Hypothalamus (tissue), 51 donors: ENCODE measurements around the gene THRSP.
A peak's percentile ranks its signal among the peaks of the same experiment; 100 is the strongest.
"Not testable (repeated sequence)": the region's sequence is repeated elsewhere in the genome, so short reads cannot be mapped to it uniquely, and the experiment has no call there.

Source experiments
- DNase-seq, 51 donors: peaks; one replicate each; lab custom pipeline; 2025; lab: John Stamatoyannopoulos, UW

Gene THRSP

DNA sequence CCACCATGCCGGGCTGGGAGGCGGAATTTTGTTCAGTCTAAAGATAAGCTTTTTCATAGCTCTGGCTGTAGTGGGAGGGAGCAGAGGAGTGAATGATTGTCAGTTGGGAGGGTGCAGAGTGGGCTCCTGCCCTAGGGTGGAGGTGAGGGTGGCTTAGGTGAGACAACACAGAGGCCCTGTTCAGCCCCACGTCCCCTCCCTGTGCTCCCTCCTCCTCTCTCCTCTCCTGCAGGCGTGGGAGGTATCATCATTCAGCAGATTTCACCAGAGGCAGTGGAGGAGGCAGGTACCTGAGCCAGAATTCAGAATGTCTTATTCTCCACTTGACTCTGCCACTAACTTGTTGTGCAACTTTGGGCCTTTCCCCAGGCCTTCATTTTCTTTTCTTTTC lies 1.7 kb upstream of the THRSP start:
- peak in 2 of 51 donors; percentile 14 to 35 for DNase-seq

DNA sequence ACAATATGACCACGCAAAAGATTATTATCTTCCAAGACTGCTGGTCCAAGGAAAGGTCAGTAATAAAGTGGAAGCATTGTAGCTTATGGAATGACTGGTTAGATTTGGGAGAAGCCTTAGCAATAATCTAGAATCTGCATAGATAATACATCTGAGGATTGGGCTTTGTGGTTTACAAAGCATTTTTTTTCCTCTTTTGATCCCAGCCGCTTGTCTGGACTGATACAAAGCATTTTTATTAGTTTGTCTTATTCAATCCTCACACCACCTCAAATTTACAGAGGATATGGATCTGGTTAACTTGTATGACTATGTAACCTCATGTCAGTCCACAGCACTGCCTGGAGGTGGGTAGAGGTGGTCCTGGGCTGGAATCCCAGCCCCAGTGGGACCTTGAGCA lies 990 bp upstream of the THRSP start:
- DNase-seq, result no peak

DNA sequence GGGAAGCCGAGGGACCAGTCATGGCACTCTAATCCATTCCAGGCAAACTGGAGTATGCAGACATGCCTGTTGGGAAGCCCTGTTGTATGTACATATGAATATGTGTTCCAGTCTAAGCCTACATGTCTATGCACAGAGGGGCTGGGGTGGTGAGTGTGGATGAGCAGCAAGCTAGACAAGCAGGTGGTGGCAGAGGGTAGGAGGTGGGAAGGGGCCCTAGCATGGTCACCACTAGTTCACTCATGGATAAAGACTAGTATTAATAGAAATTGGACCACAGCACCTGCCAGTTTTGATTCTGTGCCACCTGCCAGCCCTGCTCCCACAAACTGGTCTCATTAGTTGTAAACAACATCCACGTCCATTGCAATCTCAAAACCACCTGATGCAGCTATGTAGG lies 1.5 kb downstream of the THRSP start:
- DNase-seq, result no peak

DNA sequence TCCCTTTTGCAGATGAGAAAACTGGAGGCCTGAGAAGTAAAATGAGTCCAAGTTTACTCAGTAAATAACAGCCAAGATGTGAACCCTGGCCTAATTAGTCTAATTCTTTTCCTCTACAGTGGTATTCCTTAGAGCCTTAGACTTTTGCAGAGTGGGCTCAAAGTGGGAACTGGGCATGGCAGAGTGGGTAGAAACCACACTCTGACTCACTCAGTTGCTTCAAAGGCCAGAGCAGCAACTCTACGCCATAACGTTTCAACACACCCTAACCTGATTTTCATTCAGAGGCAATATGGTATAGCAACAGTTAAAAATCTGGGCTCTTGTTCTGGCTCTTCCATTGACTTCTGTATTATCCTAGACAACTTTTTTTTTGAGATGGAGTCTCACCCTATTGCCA lies 2.8 kb downstream of the THRSP start:
- no peak for DNase-seq

DNA sequence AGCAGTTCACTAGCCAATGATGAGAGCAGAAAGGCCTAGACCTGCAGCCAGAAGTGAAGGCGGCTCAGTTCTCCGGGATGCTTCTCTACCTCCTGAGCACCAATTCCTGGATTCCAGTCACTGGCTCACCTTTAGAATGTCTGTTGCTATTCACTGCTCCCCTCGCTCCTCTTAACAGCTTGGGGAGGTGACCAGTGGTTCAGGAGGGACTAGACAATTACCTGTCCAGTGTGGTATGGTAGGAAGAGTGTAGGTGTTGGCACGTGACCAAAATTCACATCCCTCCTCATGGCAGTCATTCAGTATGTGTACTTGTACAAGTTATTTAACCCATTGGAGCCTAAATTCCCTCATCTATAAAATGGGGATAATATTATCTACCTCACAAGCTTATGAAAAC lies 4.0 kb downstream of the THRSP start:
- DNase-seq, result no peak

DNA sequence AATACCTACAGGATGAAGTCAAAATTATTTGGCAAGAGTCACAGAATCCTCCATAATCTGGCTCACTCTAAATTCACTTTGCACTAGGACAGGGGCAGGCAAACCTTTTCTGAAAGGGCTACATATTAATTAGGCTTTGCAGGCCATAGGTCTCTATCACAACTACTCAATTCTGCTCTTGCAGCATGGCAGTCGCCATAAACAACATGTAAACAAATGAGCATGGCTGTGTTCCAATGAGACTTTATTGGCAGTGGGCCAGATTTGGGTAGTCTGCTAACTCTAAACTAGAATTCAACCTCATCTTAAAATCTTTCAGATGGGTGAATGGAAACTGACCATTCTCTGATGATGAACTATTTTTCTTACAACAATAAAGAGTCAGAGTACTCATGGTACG lies 5.8 kb downstream of the THRSP start:
- no peak for DNase-seq

DNA sequence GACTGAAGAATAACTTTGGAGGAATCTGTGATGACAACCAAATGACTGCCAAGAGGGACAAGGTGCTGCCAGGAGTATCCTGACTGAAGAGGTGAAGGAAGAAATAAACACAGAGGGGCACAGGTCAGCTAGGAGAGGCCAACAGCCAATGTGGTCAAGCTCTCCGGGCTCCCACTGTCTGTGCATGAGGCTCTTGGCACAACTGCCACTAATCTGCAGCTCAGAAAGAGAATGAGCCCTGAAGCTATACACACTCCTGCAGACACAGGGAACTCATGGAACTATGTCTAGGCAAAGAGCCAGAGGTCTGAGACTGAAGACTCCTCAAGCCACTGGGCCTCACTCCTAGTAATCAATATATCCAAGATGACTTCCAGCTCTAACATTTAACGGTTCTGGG lies 7.0 kb downstream of the THRSP start:
- no peak for DNase-seq

DNA sequence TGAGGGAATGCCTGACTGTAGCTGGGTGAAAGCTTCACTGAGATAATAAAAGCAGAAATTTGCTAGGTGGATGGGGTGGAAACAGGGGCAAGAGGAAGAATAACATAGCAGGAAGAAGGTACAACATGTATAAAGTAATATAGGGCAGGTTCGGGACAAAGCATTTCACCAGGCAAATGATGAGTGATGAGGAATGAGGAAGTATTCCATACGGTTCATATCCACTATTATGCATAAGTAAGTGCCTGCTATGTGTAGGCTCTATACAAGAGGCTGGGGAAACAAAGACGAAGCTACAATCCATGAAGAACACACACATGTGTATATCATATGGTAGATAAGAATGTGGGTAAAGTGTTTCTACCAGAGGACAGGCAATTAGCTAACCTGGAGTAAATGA lies 8.1 kb downstream of the THRSP start:
- DNase-seq, result no peak

DNA sequence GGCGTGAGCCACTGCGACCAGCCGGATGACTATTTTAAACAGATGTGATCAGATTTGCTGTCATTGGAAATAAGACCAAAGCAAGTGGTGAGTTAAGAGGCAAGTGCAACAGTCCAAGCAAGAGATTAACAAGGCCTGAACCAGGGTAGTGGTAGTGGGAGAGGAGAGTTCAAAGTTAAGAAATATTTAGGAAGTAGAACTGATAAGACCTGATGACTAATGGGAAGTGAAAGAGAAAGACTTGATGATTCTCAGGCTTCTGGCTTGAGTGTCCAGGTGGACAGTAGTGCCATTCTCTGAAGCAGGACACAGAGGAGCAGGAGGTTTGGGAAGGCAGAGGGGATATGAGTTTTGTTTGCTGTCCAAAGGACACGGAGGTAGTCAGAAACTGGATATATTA lies 8.8 kb downstream of the THRSP start:
- DNase-seq, result no peak

DNA sequence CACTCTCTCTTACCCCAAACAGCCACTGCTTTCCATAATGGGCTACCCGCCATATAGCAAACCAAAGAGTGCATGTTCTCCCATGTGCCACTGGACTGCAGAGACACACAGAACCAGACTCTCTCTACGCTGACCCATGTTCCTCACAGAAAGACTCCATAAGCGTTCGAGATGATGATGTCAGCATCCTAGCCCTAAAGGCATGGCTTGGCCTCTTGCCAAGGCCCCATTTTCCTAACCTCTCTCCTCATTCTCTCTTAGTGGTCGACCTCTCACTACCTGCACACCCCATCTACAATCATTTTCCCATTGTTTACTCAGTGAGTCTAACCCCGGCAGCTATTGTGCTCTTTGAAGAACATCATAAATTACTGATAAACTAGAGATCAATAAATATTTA lies 11.1 kb downstream of the THRSP start:
- DNase-seq, result no peak

DNA sequence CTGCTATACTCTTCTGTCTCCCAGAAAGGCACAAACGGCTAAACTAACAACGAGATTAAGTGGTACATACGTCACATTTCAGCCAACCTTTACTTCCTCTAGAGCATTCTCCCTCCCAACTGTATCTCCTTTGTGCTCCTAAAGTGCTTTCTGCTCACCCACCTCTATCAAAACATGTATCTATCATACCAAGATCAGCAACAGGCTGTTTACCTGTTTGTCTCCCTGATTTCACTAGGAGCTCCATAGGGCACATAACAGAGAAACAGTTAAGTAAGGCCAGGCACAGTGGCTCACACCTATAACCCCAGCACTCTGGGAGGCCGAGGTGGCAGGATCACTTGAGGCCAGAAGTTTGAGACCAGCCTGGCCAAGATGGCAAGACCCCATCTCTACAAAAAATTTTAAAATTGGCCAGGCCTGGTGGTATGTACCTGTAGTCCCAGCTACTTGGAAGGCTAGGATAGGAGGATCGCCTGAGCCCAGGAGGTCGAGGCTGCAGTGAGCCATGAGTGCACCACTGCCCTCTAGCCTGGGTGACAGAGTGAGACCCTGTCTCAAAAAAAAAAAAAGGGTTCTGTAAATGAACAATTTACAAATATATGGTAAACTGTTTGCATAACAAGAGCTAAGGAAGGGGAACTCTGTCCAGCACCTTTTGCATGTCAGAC lies 13.2 kb downstream of the THRSP start:
- no peak for DNase-seq

DNA sequence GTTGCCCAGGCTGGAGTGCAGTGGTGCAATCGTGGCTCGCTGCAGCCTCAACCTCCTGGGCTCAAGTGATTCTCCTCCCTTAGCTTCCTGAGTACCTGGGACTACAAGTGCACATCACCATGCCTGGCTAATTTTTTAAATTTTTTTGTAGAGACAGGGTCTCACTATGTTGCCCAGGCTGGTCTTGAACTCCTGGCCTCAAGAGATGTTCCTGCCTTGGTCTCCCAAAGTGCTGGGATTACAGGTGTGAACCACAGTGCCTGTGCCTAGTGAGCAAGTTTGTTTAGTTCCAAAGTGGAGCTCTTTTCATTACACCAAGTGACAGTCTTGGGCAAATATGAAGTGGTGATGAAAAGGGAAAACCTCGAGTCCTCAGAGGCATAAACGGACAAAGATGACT lies 13.9 kb downstream of the THRSP start:
- not testable (repeated sequence) for DNase-seq

DNA sequence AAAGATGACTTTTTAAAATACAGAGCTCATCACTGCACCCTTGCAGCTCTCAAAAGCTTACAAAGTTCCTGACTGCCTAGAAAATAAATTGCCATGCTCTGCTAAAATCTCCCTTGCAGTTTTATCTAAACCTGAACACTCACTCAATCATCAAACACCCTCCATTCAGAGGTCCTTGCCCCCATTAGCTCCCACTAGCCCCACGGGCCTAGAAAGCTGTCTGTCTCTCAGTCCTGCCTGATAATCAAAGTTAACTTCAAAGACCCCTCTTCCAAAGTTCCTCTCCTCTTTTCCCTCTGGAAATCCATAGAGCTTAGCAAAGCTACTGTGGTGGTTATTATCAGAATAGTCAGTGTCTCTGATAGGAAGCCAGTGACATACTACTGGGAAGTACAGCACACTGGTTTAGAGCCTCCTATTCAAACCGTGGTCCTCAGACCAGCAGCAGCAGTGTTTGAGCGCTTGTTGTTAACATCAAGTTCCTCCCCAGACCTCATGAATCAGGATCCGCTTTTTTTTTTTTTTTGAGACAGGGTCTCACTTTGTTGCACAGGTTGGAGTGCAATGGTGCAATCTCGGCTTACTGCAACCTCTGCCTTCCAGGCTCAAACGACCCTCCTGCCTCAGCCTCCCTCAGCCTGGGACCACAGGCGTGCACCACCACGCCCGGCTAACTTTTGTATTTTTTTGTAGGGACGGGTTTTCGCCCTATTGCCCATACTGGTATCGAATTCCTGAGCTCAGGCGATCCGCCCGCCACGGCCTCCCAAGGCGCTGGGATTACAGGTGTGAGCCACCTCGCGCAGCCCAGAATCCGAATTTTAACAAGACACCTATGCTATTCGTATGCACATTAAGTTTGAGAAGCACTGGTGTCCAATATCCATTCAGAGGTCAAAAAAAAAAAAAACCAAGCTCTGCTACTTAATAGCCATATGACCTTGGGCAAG lies 14.8 kb downstream of the THRSP start:
- no peak for DNase-seq

DNA sequence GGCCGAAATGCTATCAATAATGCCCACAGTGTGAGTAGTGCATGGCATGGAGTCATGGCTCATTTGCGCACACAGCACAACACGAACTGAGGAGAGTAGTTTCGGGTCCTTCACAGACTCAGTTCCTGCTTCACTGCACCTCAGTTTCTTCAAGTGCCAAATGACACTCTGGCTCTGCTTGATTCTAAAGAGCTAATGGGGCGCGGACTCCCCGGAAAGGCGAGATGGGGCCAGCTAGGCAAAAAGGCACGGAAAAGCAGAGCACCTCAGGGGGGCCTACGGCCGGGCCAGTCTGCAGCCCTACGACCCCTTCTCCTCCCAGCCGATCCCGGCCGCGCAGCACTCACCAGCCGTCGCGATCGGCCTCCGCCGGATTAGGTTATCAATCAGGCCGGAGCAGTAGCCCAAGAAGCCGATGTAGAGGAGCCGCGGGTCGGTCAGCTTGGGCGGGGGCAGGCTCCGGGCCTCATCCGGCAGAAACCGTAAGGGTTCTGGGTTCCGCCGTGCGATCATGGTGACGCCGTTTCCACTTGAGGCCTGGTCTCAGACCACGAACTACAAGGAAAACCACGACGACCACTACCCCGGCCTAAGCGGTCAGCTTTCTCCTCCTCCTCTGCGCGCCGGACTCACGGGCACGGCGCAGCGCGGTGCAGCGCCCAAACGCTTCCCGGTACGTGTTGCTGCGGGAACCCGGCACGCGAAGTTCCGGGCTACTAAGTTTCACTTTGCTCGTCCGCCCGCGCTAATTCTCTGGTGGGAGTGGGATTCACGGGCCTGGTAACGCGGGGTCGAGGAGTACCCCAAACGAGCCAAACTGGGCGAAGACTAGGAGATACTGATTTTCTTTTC lies 15.8 kb downstream of the THRSP start, which contains the start of gene NDUFC2:
NDUFC2 (minus strand) TSS at position 631 of the 852 bp plus-strand sequence; CDS start at position 513, 118 bp downstream.
- DNase-seq, result peak; percentile 24 to 87 (median 70)

DNA sequence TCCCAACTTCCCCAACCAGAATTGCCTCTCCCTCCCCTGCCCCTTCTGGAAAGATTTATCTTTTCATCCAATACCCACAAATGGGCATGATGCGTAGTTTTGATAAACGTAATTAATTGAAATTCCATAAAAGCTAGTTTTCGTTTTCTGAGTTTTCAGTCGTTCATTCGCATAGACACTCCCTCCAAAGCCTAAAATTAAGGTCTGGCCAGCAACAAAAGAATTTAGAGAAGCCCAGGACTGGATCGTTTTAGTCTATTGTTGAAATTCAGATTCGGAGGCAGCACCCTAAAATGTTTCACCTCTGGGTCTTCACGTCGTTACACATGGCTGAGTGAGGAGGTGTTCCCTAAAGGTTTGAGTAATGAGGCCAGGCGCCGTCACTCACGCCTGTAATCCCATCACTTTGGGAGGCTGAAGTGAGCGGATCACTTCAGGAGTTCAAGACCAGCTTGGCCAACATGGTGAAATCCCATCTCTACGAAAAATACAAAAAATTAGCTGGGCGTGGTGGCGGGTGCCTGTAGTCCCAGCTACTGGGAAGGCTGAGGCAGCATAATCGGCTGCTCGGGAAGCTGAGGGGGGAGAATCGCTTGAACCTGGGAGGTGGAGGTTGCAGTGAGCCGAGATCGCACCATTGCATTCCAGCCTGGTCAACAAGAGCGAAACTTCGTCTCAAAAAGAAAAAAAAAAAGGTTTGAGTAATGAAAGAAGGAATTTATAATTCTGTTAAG lies 16.6 kb downstream of the THRSP start:
- peak in 1 of 51 donors; percentile 48 for DNase-seq

DNA sequence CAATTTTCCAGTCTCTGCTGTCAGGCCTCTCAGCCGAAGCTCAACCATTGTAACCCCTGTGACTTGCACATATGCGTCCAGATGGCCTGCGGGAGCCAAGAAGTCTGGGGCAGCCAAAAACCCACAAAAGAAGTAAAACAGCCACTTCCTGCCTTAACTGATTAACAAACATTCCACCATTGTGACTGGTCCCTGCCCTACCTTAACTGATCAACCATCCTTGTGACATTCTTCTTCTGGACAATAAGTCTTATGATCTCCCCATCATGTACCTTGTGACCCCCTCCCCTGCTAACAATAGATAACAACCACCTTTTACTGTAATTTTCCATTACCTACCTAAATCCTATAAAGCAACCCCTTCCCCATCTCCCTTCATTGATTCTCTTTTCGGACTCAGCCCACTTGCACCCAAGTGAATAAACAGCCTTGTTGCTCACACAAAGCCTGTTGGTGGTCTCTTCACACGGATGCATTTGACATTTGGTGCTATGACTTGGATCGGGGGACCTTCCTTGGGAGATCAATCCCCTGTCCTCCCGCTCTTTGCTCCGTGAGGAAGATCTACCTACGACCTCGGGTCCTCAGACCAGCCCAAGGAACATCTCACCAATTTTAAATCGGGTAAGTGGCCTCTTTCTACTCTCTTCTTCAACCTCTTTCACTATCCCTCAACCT lies 17.3 kb downstream of the THRSP start:
- DNase-seq, result no peak

DNA sequence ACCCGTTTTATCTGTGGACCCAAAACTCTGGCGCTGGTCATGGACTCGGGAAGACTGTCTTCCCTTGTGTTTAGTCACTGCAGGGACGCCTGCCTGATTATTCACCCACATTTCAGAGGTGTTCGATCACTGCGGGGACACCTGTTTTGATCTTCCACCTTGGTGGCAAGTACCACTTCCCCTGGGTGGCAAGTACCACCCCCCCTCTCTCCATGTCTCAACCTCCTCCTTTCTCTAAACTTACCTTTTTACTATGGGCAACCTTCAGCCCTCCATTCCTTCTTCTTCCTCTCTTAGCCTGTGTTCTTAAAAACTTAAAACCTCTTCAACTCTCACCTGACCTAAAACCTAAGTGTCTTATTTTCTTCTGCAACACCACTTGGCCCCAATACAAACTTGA lies 17.9 kb downstream of the THRSP start:
- DNase-seq, result no peak

DNA sequence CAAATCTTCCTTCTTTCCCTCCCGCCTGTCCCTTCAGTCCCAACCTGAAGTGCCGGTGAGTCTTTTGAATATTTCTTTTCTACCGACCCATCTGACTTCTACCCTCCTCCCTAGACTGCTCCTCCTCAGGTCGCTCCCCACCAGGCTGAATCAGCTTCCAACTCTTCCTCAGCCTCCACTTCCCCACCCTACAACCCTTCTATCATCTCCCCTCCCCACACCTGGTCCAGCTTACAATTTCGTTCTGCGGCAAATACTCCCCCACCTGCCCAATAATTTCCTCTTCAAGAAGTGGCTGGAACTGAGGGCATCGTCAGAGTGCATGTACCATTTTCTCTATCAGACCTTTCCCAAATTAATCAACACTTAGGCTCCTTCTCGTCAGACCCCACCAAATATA lies 18.5 kb downstream of the THRSP start:
- DNase-seq, result no peak

DNA sequence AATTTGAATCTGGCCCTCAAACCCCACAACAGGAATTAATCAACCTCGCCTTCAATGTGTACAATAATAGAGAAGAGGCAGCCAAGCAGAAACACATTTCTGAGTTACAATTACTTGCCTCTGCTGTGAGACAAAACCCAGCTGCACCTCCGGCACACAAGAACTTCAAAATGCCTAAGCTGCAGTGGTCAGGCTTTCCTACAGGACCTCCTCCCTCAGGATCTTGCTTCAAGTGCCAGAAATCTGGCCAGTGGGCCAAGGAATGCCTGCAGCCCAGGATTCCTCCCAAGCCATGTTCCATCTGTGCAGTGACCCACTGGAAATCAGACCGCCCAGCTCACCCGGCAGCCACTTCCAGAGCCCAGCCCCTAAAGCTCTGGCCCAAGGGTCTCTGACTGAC lies 19.4 kb downstream of the THRSP start:
- DNase-seq, result no peak

DNA sequence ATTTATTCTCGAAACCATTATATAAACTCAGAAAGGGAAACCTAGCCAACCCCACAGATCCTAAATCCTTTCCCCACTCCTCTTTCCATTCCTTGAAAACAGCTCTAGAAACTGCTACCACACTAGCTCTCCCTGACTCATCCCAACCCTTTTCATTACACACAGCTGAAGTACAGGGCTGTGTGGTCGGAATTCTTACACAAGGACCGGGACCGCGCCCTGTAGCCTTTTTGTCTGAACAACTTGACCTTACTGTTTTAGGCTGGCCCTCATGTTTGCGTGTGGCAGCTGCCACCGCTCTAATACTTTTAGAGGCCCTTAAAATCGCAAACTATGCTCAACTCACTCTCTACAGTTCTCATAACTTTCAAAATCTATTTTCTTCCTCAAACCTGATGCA lies 20.8 kb downstream of the THRSP start:
- DNase-seq, result not testable (repeated sequence)
